Measurements from ENCODE around the gene ATP6V0A1.

ATP6V0A1 gene

GRCh38 chr17:42512733-42513251 is 54.1 kb downstream of the ATP6V0A1 start:
- no peak for DNase-seq (ENCODE audit: low read depth, low spot score)
- no peak overlapping the region for H3K4me3 ChIP-seq (ENCODE audit: low read length)

- DNase-seq (ENCODE audit: low read depth, low spot score), result no peak
- no peak overlapping the region for H3K4me3 ChIP-seq (ENCODE audit: low read length)
Observed at GRCh38 chr17:42513686-42514085, 55.0 kb downstream of the ATP6V0A1 start.

GRCh38 chr17:42514279-42514678 is 55.6 kb downstream of the ATP6V0A1 start:
- no peak overlapping the region for H3K4me3 ChIP-seq (ENCODE audit: low read length)
- no peak for DNase-seq (ENCODE audit: low read depth, low spot score)

- H3K4me3 ChIP-seq (ENCODE audit: low read length), result no peak overlapping the region
- no peak for DNase-seq (ENCODE audit: low read depth, low spot score)
Observed at GRCh38 chr17:42514867-42515266, 56.2 kb downstream of the ATP6V0A1 start.

GRCh38 chr17:42517516-42517915 is 58.8 kb downstream of the ATP6V0A1 start:
- DNase-seq (ENCODE audit: low read depth, low spot score), result peak; percentile 63
- H3K4me3 ChIP-seq (ENCODE audit: low read length), result no peak overlapping the region

GRCh38 chr17:42518046-42518754 is 59.5 kb downstream of the ATP6V0A1 start:
- no peak for DNase-seq (ENCODE audit: low read depth, low spot score)

GRCh38 chr17:42518755-42519545 is 60.3 kb downstream of the ATP6V0A1 start:
- no peak for DNase-seq (ENCODE audit: low read depth, low spot score)
- H3K4me3 ChIP-seq (ENCODE audit: low read length), result no peak overlapping the region

More at GRCh38 chr17:42518046-42518754, 59.5 kb downstream of the ATP6V0A1 start:
- H3K4me3 ChIP-seq (ENCODE audit: low read length), result no peak overlapping the region

GRCh38 chr17:42519546-42520491 is 61.1 kb downstream of the ATP6V0A1 start:
- DNase-seq (ENCODE audit: low read depth, low spot score), result no peak
- H3K4me3 ChIP-seq (ENCODE audit: low read length), result no peak overlapping the region

GRCh38 chr17:42520540-42520951 is 61.9 kb downstream of the ATP6V0A1 start:
- H3K4me3 ChIP-seq (ENCODE audit: low read length), result no peak overlapping the region
- DNase-seq (ENCODE audit: low read depth, low spot score), result no peak

- no peak overlapping the region for H3K4me3 ChIP-seq (ENCODE audit: low read length)
Observed at GRCh38 chr17:42521036-42521435, 62.4 kb downstream of the ATP6V0A1 start.

GRCh38 chr17:42521666-42522262 is 63.1 kb downstream of the ATP6V0A1 start:
- no peak overlapping the region for H3K4me3 ChIP-seq (ENCODE audit: low read length)
- DNase-seq (ENCODE audit: low read depth, low spot score), result no peak

More at GRCh38 chr17:42521036-42521435, 62.4 kb downstream of the ATP6V0A1 start:
- no peak for DNase-seq (ENCODE audit: low read depth, low spot score)

- no peak for DNase-seq (ENCODE audit: low read depth, low spot score)
- no peak overlapping the region for H3K4me3 ChIP-seq (ENCODE audit: low read length)
Observed at GRCh38 chr17:42522263-42522790, 63.6 kb downstream of the ATP6V0A1 start.

GRCh38 chr17:42522798-42523278 is 64.2 kb downstream of the ATP6V0A1 start:
- no peak for DNase-seq (ENCODE audit: low read depth, low spot score)
- no peak overlapping the region for H3K4me3 ChIP-seq (ENCODE audit: low read length)

- H3K4me3 ChIP-seq (ENCODE audit: low read length), result no peak overlapping the region
- no peak for DNase-seq (ENCODE audit: low read depth, low spot score)
Observed at GRCh38 chr17:42525221-42525620, 66.5 kb downstream of the ATP6V0A1 start.

GRCh38 chr17:42526031-42526444 is 67.4 kb downstream of the ATP6V0A1 start:
- no peak overlapping the region for H3K4me3 ChIP-seq (ENCODE audit: low read length)
- DNase-seq (ENCODE audit: low read depth, low spot score), result no peak

- H3K4me3 ChIP-seq (ENCODE audit: low read length), result no peak overlapping the region
- no peak for DNase-seq (ENCODE audit: low read depth, low spot score)
Observed at GRCh38 chr17:42527932-42528331, 69.3 kb downstream of the ATP6V0A1 start.

- no peak overlapping the region for H3K4me3 ChIP-seq (ENCODE audit: low read length)
- no peak for DNase-seq (ENCODE audit: low read depth, low spot score)
Observed at GRCh38 chr17:42529061-42529460, 70.4 kb downstream of the ATP6V0A1 start.

GRCh38 chr17:42530952-42531454 is 72.3 kb downstream of the ATP6V0A1 start:
- no peak overlapping the region for H3K4me3 ChIP-seq (ENCODE audit: low read length)
- DNase-seq (ENCODE audit: low read depth, low spot score), result no peak
